HUES64 (cell line): ENCODE results near the gene PRKAG2.

Experiments used
- H3K27ac ChIP-seq: 2 replicates; pipeline ENCODE4 v1.7.0; 2013; ENCODE audit warnings: low read depth, low read length, inconsistent platforms
- H3K27me3 ChIP-seq: 2 replicates; pipeline ENCODE4 v1.6.1; 2013; ENCODE audit warnings: mild to moderate bottlenecking, low read length; ENCODE audit not compliant: insufficient read depth
- H3K36me3 ChIP-seq: 2 replicates; pipeline ENCODE4 v1.6.1; 2013; ENCODE audit warnings: mild to moderate bottlenecking, low read length; ENCODE audit not compliant: insufficient read depth
- H3K4me1 ChIP-seq: 2 replicates; pipeline ENCODE4 v1.6.1; 2013; ENCODE audit warnings: mild to moderate bottlenecking, low read length, moderate library complexity; ENCODE audit not compliant: insufficient read depth
- H3K4me3 ChIP-seq: 2 replicates; pipeline ENCODE4 v1.5.1; 2013; ENCODE audit warnings: mild to moderate bottlenecking, low read length, moderate library complexity
- H3K9ac ChIP-seq: 2 replicates; pipeline ENCODE4 v1.6.1; 2013; ENCODE audit warnings: mild to moderate bottlenecking, low read depth, low read length
- H3K9me3 ChIP-seq: 2 replicates; pipeline ENCODE4 v1.6.1; 2013; ENCODE audit warnings: low read depth, low read length; ENCODE audit not compliant: insufficient read depth
- WGBS: fragments of 150-250, 120-280 bp; methylation state at CpG from one replicate; pipeline ENCODE4 v1.1.7; 2013; ENCODE audit warnings: missing lambda C conversion rate; 5-methylcytosine and 5-hydroxymethylcytosine counted together

PRKAG2 gene

DNA sequence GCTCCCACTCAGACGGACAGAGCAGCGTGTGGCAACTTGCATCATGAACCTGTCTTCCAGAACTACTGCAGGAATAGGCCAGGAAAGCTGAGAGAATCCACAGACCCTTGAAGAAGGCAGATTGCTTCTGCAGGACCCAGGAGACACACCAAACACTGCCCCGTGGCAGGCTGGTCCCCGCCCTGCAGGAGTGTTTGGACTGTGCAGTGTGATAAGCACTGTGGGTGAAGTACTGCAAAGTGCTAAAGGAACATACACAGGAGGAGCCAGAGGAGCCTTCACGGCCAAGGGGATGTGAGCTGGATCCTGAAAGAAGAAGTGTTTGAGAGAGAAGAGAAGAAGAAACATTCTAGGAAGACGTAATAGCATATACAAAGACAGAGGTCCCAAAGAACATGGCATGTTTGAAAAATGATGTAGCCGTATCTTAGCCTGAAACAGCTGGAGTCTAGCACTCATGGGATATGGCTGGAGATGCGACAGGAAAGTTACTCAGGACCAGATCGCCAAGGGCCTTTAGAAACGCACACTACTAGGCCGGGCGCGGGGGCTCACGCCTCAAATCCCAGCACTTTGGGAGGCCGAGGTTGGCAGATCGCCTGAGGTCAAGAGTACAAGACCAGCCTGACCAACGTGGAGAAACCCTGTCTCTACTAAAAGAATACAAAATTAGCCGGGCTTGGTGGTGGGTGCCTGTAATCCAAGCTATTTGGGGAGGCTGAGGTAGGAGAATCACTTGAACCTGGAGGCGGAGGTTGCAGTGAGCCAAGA, 260.3 kb downstream of the PRKAG2 start:
- no peak overlapping the region for H3K27ac ChIP-seq
- H3K9me3 ChIP-seq = no peaks in the 10 kb centered on the region
- H3K9ac ChIP-seq = no peak overlapping the region
- H3K4me1 ChIP-seq = no peaks in the 10 kb centered on the region
- no peaks in the 10 kb centered on the region for H3K27me3 ChIP-seq
- H3K4me3 ChIP-seq = no peak overlapping the region
- 86% methylated on average over 19 of the region's 19 CpGs for WGBS
- H3K36me3 ChIP-seq = no peaks in the 10 kb centered on the region

DNA sequence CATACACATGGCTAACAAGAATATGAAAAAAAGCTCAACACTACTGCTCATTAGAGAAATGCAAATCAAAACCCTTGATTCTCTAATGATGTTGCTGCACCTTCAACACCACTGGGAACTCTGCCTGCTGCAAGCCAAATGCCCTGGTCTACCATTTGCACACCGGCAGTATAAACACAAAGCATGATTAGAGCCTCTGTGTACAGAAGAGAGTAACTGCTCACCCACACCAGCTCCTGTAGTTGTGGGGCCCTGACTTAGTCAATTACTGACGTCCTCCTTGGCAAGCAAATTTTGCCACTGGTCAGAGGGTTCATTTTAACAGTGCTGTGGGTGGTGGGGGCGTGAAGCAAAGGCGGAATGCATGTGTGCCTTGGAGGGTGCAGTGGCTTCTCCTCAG, 261.1 kb downstream of the PRKAG2 start:
- H3K4me3 ChIP-seq = no peak overlapping the region
- WGBS = 93% methylated on average over 4 of the region's 4 CpGs
- H3K9ac ChIP-seq = no peak overlapping the region
- H3K9me3 ChIP-seq = no peaks in the 10 kb centered on the region
- no peaks in the 10 kb centered on the region for H3K36me3 ChIP-seq
- H3K27ac ChIP-seq = no peak overlapping the region
- H3K27me3 ChIP-seq = no peaks in the 10 kb centered on the region
- H3K4me1 ChIP-seq = no peaks in the 10 kb centered on the region

- Histone ChIP-seq H3K4me1 (no peaks in the 10 kb centered on the region), H3K27me3 (no peaks in the 10 kb centered on the region), H3K4me3 (no peak overlapping the region), H3K36me3 (no peaks in the 10 kb centered on the region), H3K9me3 (no peaks in the 10 kb centered on the region), H3K9ac (no peak overlapping the region), H3K27ac (no peak overlapping the region)
- 96% methylated on average over 3 of the region's 3 CpGs for WGBS
These were observed 261.9 kb downstream of the PRKAG2 start for GRCh38 chr7:151615058-151615457.

- H3K27me3 ChIP-seq = no peaks in the 10 kb centered on the region
- H3K9ac ChIP-seq = no peak overlapping the region
- H3K27ac ChIP-seq = no peak overlapping the region
- H3K36me3 ChIP-seq = no peaks in the 10 kb centered on the region
- no peak overlapping the region for H3K4me3 ChIP-seq
- H3K4me1 ChIP-seq = no peaks in the 10 kb centered on the region
- H3K9me3 ChIP-seq = no peaks in the 10 kb centered on the region
- 93% methylated on average over 13 of the region's 13 CpGs for WGBS
These were observed 262.9 kb downstream of the PRKAG2 start for GRCh38 chr7:151614019-151614418.

DNA sequence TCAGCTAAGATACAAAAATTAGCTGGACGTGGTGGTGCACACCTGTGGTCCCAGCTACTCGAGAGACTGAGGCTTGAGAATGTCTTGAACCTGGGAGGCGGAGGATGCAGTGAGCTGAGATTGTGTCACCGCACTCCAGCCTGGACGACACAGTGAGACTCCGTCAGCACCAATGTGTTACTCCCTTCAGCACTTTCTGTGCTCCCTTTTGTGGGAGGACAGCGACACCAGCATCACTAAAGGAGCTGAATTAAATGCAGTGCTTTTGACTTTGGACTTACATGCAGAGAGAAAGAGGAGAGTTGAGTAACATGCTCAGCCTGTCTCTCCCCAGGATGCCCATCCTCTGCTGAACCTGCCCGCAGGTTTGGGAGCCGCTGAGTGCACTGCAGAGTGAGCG, 265.0 kb downstream of the PRKAG2 start:
- WGBS = 94% methylated on average over 10 of the region's 10 CpGs
- no peaks in the 10 kb centered on the region for H3K4me1 ChIP-seq

GRCh38 chr7:151611041-151611440, 265.9 kb downstream of the PRKAG2 start:
- H3K9ac ChIP-seq = no peak overlapping the region
- H3K4me1 ChIP-seq = no peaks in the 10 kb centered on the region
- H3K27ac ChIP-seq = no peak overlapping the region
- no peaks in the 10 kb centered on the region for H3K9me3 ChIP-seq
- H3K36me3 ChIP-seq = no peaks in the 10 kb centered on the region
- H3K4me3 ChIP-seq = no peak overlapping the region
- no peaks in the 10 kb centered on the region for H3K27me3 ChIP-seq
- 95% methylated on average over 11 of the region's 11 CpGs for WGBS

More for the DNA sequence above, 265.0 kb downstream of the PRKAG2 start:
- Histone ChIP-seq H3K36me3 (no peaks in the 10 kb centered on the region), H3K4me3 (no peak overlapping the region), H3K9ac (no peak overlapping the region), H3K9me3 (no peaks in the 10 kb centered on the region), H3K27me3 (no peaks in the 10 kb centered on the region), H3K27ac (no peak overlapping the region)

GRCh38 chr7:151608031-151608551, 268.8 kb downstream of the PRKAG2 start:
- no peaks in the 10 kb centered on the region for H3K4me1 ChIP-seq
- no peaks in the 10 kb centered on the region for H3K27me3 ChIP-seq
- 87% methylated on average over 15 of the region's 15 CpGs for WGBS
- no peak overlapping the region for H3K27ac ChIP-seq
- no peak overlapping the region for H3K4me3 ChIP-seq
- no peaks in the 10 kb centered on the region for H3K36me3 ChIP-seq
- no peak overlapping the region for H3K9ac ChIP-seq
- no peaks in the 10 kb centered on the region for H3K9me3 ChIP-seq

GRCh38 chr7:151607464-151607867, 269.4 kb downstream of the PRKAG2 start:
- no peak overlapping the region for H3K4me3 ChIP-seq
- WGBS = 88% methylated on average over 3 of the region's 3 CpGs
- H3K36me3 ChIP-seq = no peaks in the 10 kb centered on the region
- no peak overlapping the region for H3K27ac ChIP-seq
- H3K9me3 ChIP-seq = no peaks in the 10 kb centered on the region
- H3K4me1 ChIP-seq = no peaks in the 10 kb centered on the region
- H3K27me3 ChIP-seq = no peaks in the 10 kb centered on the region
- H3K9ac ChIP-seq = no peak overlapping the region

DNA sequence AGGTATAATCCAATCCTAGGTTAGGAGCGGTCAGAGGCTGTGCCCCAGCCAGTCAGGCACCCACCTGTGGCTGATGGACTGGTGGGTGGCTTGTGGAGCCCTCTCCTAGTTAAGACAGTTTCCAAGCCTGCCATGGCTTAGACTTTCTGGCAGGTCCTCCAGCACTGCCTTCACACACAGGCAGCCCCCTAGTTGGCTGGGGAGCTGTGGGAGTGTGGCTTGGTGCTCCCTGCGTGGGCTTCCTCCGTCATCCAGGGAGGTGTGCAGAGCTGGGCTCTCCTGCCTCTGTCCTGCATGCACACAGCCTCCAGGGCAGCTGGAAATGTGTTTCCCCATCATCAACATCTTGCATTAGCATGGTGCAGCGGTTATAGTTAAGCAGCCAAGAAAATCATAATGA, 273.0 kb downstream of the PRKAG2 start:
- Histone ChIP-seq H3K4me1 (no peaks in the 10 kb centered on the region), H3K9ac (no peak overlapping the region), H3K36me3 (no peaks in the 10 kb centered on the region), H3K9me3 (no peaks in the 10 kb centered on the region), H3K4me3 (no peak overlapping the region), H3K27ac (no peak overlapping the region), H3K27me3 (no peaks in the 10 kb centered on the region)
- WGBS = 86% methylated on average over 4 of the region's 4 CpGs

GRCh38 chr7:151601521-151602305, 275.2 kb downstream of the PRKAG2 start:
- H3K4me3 ChIP-seq = no peak overlapping the region
- no peak overlapping the region for H3K27ac ChIP-seq
- H3K27me3 ChIP-seq = no peaks in the 10 kb centered on the region
- H3K4me1 ChIP-seq = no peaks in the 10 kb centered on the region
- WGBS = 94% methylated on average over 21 of the region's 21 CpGs
- no peaks in the 10 kb centered on the region for H3K36me3 ChIP-seq
- H3K9ac ChIP-seq = no peak overlapping the region
- no peaks in the 10 kb centered on the region for H3K9me3 ChIP-seq

DNA sequence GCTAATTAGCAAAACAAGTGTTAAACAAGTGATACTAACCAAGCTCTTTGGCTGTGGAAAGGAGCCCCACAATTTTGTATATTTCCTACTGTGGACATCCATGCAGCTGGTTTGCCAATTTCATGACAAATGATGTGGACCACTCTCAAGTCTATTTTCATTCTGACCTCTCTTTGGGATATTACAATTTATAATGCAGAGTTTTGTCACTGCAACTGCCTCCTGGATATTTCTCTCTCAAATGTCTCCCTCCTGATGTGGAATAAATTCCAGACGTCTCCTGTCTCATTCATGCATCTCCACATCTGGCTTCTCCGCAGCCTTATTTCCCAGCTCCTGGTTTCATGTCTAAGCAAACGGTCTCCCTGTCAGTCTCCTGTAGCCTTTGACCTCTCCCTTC, 276.6 kb downstream of the PRKAG2 start:
- H3K4me1 ChIP-seq = no peaks in the 10 kb centered on the region
- no peak overlapping the region for H3K4me3 ChIP-seq
- H3K36me3 ChIP-seq = no peaks in the 10 kb centered on the region
- WGBS = 84% methylated on average over 3 of the region's 3 CpGs
- H3K27ac ChIP-seq = no peak overlapping the region
- no peak overlapping the region for H3K9ac ChIP-seq
- H3K9me3 ChIP-seq = no peaks in the 10 kb centered on the region
- H3K27me3 ChIP-seq = no peaks in the 10 kb centered on the region
